IMR-90 (cell line): ENCODE measurements around the gene CCDC182. TPM values are rescaled to one million over a fixed set of nuclear protein-coding genes. Genes with fewer than 3 reads are reported as not detected.

Experiments
- ATAC-seq: fragments of 200-7000 bp; cut with Tn5 transposase; 2 replicates; pipeline ENCODE4 v1.9.1; 2020; ENCODE audit warnings: low read depth, mild to moderate bottlenecking, moderate library complexity
- BruUV-seq: library from RNA; stranded (reverse); fragments of 400-500 nt; replicated peaks from 2 replicates; lab custom pipeline; 2021; lab: Mats Ljungman, UMichigan
- CTCF ChIA-PET: fragments of 300-600 bp; formaldehyde crosslinking; extraction: SDS; loops from one replicate; lab custom pipeline; 2021; ENCODE audit warnings: antibody characterized with exemption; lab: Yijun Ruan, JAX
- POLR2A ChIA-PET: fragments of 300-600 bp; sonication (Branson Sonifier 250); formaldehyde crosslinking; loops from one replicate; lab custom pipeline; 2022; ENCODE audit warnings: antibody characterized with exemption; ENCODE audit not compliant: unreplicated experiment; lab: Charles Lee
- DNase-seq: peaks from one replicate; pipeline ENCODE4 v3.0.0; 2013
- H2AFZ ChIP-seq: replicated peaks from 2 replicates; pipeline ENCODE3; 2013; ENCODE audit warnings: low read length, mild to moderate bottlenecking; ENCODE audit not compliant: poor library complexity
- H2AK5ac ChIP-seq: 2 replicates; pipeline ENCODE4 v1.6.1; 2013; ENCODE audit warnings: low read depth, low read length, inconsistent platforms
- H2AK9ac ChIP-seq: replicated peaks from 2 replicates; pipeline ENCODE3; 2013; ENCODE audit warnings: mild to moderate bottlenecking, low read depth, low read length, moderate library complexity; ENCODE audit not compliant: poor library complexity
- H2BK120ac ChIP-seq: 2 replicates; pipeline ENCODE4 v1.6.1; 2013; ENCODE audit warnings: low read depth, low read length, inconsistent platforms
- H2BK15ac ChIP-seq: 3 replicates; pipeline ENCODE4 v1.6.1; 2013; ENCODE audit warnings: low read depth, low read length, inconsistent platforms
- H2BK20ac ChIP-seq: 2 replicates; pipeline ENCODE4 v1.6.1; 2013; ENCODE audit warnings: low read depth, mild to moderate bottlenecking, inconsistent platforms, low read length, moderate library complexity
- H2BK5ac ChIP-seq: 2 replicates; pipeline ENCODE4 v1.6.1; 2013; ENCODE audit warnings: mild to moderate bottlenecking, low read depth, low read length, inconsistent platforms; ENCODE audit not compliant: poor library complexity, severe bottlenecking
- H3K14ac ChIP-seq: replicated peaks from 2 replicates; pipeline ENCODE4 v1.6.1; 2013; ENCODE audit warnings: low read depth, low read length, inconsistent platforms
- H3K18ac ChIP-seq: 2 replicates; pipeline ENCODE4 v1.6.1; 2013; ENCODE audit warnings: low read depth, low read length, control low read depth
- H3K23ac ChIP-seq: 2 replicates; pipeline ENCODE4 v1.6.1; 2013; ENCODE audit warnings: low read depth, low read length, inconsistent platforms
- H3K27ac ChIP-seq: 2 replicates; pipeline ENCODE4 v1.5.1; 2013; ENCODE audit warnings: mild to moderate bottlenecking, control low read depth, low read length; ENCODE audit not compliant: insufficient read depth
- H3K27me3 ChIP-seq: 2 replicates; pipeline ENCODE4 v1.6.1; 2013; ENCODE audit warnings: low read length; ENCODE audit not compliant: control insufficient read depth, insufficient read depth
- H3K36me3 ChIP-seq: 2 replicates; pipeline ENCODE4 v1.6.1; 2013; ENCODE audit warnings: low read length, mixed read lengths; ENCODE audit not compliant: control insufficient read depth, insufficient read depth
- H3K4ac ChIP-seq: 2 replicates; pipeline ENCODE4 v1.6.1; 2013; ENCODE audit warnings: low read depth, low read length, inconsistent platforms
- H3K4me1 ChIP-seq: 2 replicates; pipeline ENCODE4 v1.6.1; 2013; ENCODE audit warnings: low read length, mixed read lengths; ENCODE audit not compliant: control insufficient read depth, insufficient read depth
- H3K4me2 ChIP-seq: 2 replicates; pipeline ENCODE4 v1.6.1; 2013; ENCODE audit warnings: low read depth, mild to moderate bottlenecking, control low read depth, low read length, moderate library complexity
- H3K4me3 ChIP-seq: 2 replicates; pipeline ENCODE4 v1.5.1; 2013; ENCODE audit warnings: low read depth, mild to moderate bottlenecking, control low read depth, low read length, moderate library complexity; ENCODE audit not compliant: insufficient read depth
- H3K56ac ChIP-seq: 2 replicates; pipeline ENCODE4 v1.6.1; 2013; ENCODE audit warnings: low read length, inconsistent platforms; ENCODE audit not compliant: insufficient read depth; ENCODE audit errors: extremely low read depth
- H3K79me1 ChIP-seq, 2 experiments: 2 replicates each; pipeline ENCODE4 v1.6.1; 2013; ENCODE audit warnings: low read length in 2 of 2, inconsistent platforms in 1 of 2, low read depth in 1 of 2
- H3K9ac ChIP-seq: 2 replicates; pipeline ENCODE4 v1.6.1; 2013; ENCODE audit warnings: low read depth, low read length, control low read depth
- H3K9me1 ChIP-seq: 2 replicates; pipeline ENCODE4 v1.6.1; 2013; ENCODE audit warnings: low read length, inconsistent platforms; ENCODE audit not compliant: insufficient read depth
- H3K9me3 ChIP-seq: 2 replicates; pipeline ENCODE4 v1.6.1; 2013; ENCODE audit warnings: low read length; ENCODE audit not compliant: control insufficient read depth, insufficient read depth
- H4K20me1 ChIP-seq: 2 replicates; pipeline ENCODE4 v1.6.1; 2013; ENCODE audit warnings: low read length, inconsistent platforms; ENCODE audit not compliant: insufficient read depth
- H4K5ac ChIP-seq: 2 replicates; pipeline ENCODE4 v1.6.1; 2013; ENCODE audit warnings: mild to moderate bottlenecking, low read depth, low read length, control low read depth
- H4K8ac ChIP-seq, 2 experiments: 2 replicates each; pipeline ENCODE4 v1.6.1; 2013; ENCODE audit warnings: low read depth in 2 of 2, low read length in 2 of 2, control low read depth in 1 of 2, inconsistent platforms in 1 of 2
- H4K91ac ChIP-seq: 2 replicates; pipeline ENCODE4 v1.6.1; 2013; ENCODE audit warnings: low read depth, low read length, inconsistent platforms; ENCODE audit not compliant: insufficient read depth
- POLR2A ChIP-seq: IDR thresholded peaks from 2 replicates; pipeline ENCODE4 v1.6.1; 2012; ENCODE audit warnings: mild to moderate bottlenecking, low read depth, low read length
- RCOR1 ChIP-seq: IDR thresholded peaks from 2 replicates; pipeline ENCODE4 v1.6.1; 2012; ENCODE audit warnings: mild to moderate bottlenecking, low read length, improper control_type of control experiment; ENCODE audit not compliant: insufficient replicate concordance
- WGBS, 2 experiments: methylation state at CpG; one replicate each; pipeline versions ENCODE4 v1.1.5 to v1.1.7; 2013; ENCODE audit warnings: missing lambda C conversion rate in 2 of 2; ENCODE audit not compliant: insufficient read length in 1 of 2; ENCODE audit errors: extremely low coverage in 2 of 2; 5-methylcytosine and 5-hydroxymethylcytosine counted together
- dilution Hi-C: fragments of 300-500 bp; cut with HindIII; formaldehyde crosslinking; loops from one replicate; pipeline ENCODE4 v1.14.3; 2018; ENCODE audit warnings: low sequenced_read_pairs; ENCODE audit not compliant: unreplicated experiment
- in situ Hi-C: fragments of 300-500 bp; cut with MboI; formaldehyde crosslinking; loops from 3 replicates; pipeline ENCODE4 v1.14.3; 2019; ENCODE audit warnings: low sequenced_read_pairs, inconsistent platforms, mixed read lengths
- intact Hi-C: fragments of 100-400 bp; cut with micrococcal nuclease; formaldehyde crosslinking; loops from 2 replicates; pipeline ENCODE4 v1.10.0; 2022
- polyA plus RNA-seq, 3 experiments: library from polyadenylated mRNA; depleted of rRNA; stranded (reverse); fragments of >200 nt; gene quantifications; 2 replicates each; pipeline ENCODE4 v1.2.3, GENCODE V29; 2012; ENCODE audit warnings: low replicate concordance in 1 of 3
- total RNA-seq: library from RNA; depleted of rRNA; stranded (reverse); fragments of >200 nt; gene quantifications from 2 replicates; pipeline ENCODE4 v1.2.3, GENCODE V29; 2012

CCDC182 gene
- total and polyA plus RNA-seq, 2 of the 4 experiments (the other 2 are of a cell fraction): not detected

GRCh38 chr17:57708410-57708809 is 36.7 kb downstream of the CCDC182 start:
- Histone ChIP-seq H2AFZ (no peak overlapping the region), H4K20me1 (no peaks in the 10 kb centered on the region), H2BK20ac (no peak overlapping the region), H4K91ac (no peak overlapping the region), H3K9ac (no peak overlapping the region), H3K36me3 (no peaks in the 10 kb centered on the region), H3K4me3 (no peak overlapping the region), H2BK15ac (no peak overlapping the region), H4K5ac (no peak overlapping the region), H3K27ac (no peak overlapping the region), H3K4ac (no peak overlapping the region), H3K23ac (no peak overlapping the region), H4K8ac (no peak overlapping the region), H3K79me1 (no peaks in the 10 kb centered on the region), H2AK5ac (no peak overlapping the region), H3K56ac (no peak overlapping the region), H3K4me1 (no peaks in the 10 kb centered on the region), H2AK9ac (no peak overlapping the region), H2BK120ac (no peak overlapping the region), H3K4me2 (no peak overlapping the region), H3K27me3 (peaks cover 28% of the 10 kb centered on the region), H3K14ac (no peak overlapping the region), H2BK5ac (no peak overlapping the region), H3K9me3 (no peaks in the 10 kb centered on the region), H3K9me1 (no peaks in the 10 kb centered on the region), H3K18ac (no peak overlapping the region)
- ATAC-seq: no peak
- ChIA-PET POLR2A (no interaction called here), CTCF (no interaction called here)
- dilution Hi-C loops: no loop called here
- in situ Hi-C loops: no loop called here
- WGBS, 2 experiments: 20% methylated on average over 1 of the region's 2 CpGs; no CpG with 5 or more reads in 1 of the 2 experiments
- DNase-seq: no peak
- BruUV-seq: no TSS peak
- intact Hi-C loops: no loop called here
- no peak for TF ChIP-seq POLR2A
- no peak for TF ChIP-seq RCOR1
